ENCODE measurements around the gene FGD6. TPM values are rescaled to one million over a fixed set of nuclear protein-coding genes. Genes with fewer than 3 reads are reported as not detected.
"Not testable (repeated sequence)": the region's sequence is repeated elsewhere in the genome, so short reads cannot be mapped to it uniquely, and the experiment has no call there.

FGD6 gene
- total RNA-seq = 19.9 TPM
- long read RNA-seq, full-length matches to known transcripts = 2 of 12 reads
- long read RNA-seq, partial matches to known transcripts = 5 of 12 reads
- long read RNA-seq, other reads (novel, unspliced or antisense) = 5 of 12 reads

DNA sequence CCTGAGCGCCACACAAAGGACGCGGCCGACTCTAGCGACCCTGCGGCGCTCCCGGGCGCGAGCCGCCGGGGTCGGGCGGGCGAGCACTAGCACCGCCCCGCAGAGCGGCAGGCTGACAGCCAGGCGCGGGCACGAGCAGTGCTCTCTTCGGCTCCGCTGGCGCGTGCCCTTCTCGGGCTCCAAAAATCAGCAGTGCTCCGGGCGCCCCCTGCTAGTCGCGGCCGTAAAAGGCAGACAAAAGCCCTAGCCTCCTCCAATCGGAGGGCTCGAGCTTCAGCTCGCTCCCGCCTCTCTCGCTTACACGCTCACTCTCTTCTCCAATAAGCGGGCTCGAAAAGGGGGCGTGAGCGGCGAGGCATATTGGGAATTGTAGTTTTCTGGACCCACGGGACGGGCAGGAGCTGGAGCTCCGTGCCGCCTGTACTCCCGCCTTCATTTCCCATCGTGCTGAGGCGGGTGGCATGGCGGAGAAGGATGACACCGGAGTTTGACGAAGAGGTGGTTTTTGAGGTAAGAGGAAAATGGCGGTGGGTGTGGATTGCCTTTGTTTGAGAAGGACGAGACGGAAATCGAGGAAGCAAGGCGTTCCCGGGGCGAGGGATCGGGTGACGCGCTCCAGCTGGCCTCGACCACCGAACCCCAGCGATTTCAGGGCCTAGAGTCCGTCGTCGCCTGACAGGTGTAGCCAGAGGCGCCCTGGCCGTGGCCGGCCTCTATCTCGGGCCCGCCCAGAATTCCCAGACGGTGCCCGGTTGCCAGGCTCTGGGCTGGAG, at the start of gene FGD6, which contains the start of gene VEZT:
FGD6 (minus strand) TSS at position 91 of the 773 bp plus-strand sequence. CDS start 227 bp downstream, outside the sequence.
VEZT (plus strand) TSS at position 431 of the 773 bp plus-strand sequence; CDS start at position 475, 44 bp downstream.
- intact Hi-C loops (cut with DNase I) = loop anchor here (2.0 to 5.0 kb wide), 4 partner anchors 75 to 255 kb away; partner anchors contain the start of gene METAP2
- DNase-seq (ENCODE audit: low spot score) = peak; percentile 99

DNA sequence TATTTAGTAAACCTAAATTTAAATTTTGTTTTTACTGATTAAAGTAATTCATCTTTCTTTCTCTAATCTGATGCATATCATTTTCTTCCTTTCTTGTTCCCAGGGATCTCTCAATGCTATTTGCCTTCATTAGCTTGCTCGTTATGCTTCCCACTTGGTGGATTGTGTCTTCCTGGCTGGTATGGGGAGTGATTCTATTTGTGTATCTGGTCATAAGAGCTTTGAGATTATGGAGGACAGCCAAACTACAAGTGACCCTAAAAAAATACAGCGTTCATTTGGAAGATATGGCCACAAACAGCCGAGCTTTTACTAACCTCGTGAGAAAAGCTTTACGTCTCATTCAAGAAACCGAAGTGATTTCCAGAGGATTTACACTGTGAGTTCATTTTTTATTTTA, 49.0 kb upstream of the FGD6 start:
- intact Hi-C loops (cut with DNase I) = no loop called here

GRCh38 chr12:95265765-95266164, 48.5 kb upstream of the FGD6 start:
- DNase-seq (ENCODE audit: low spot score) = no peak
- intact Hi-C loops (cut with DNase I) = no loop called here

More for the DNA sequence above, 49.0 kb upstream of the FGD6 start:
- DNase-seq (ENCODE audit: low spot score) = no peak

DNA sequence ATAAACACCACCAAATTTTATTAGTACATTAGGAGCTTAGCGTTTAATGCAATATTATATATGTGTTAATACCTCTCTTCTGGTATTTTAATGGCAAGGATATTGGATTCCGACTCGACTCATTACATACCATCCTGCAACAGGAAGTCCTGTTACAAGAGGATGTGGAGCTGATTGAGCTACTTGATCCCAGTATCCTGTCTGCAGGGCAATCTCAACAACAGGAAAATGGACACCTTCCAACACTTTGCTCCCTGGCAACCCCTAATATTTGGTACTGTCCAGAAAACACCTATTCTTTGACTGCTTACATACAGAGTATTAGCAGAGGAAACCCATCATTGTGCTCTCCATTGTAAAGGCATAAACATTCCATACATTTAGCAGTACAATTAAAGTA, 45.5 kb upstream of the FGD6 start:
- intact Hi-C loops (cut with DNase I) = no loop called here
- DNase-seq (ENCODE audit: low spot score) = no peak

DNA sequence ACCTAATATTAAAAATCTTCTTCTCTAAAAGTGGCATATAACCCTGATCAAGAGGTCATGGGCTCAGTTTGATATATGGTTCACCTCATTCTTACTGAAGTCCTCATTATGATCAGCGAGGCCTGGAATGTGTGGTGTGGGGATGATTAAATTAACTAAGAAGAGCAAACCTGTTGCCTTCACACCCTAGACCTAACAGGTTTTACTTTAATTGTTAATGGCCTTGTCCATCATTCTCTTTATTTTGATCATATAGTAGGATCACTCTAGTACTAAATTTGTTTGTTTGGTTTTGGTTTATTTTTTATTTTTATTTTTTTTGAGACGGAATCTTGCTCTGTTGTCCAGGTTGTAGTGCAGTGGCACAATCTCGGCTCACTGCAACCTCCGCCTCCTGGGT, 43.8 kb upstream of the FGD6 start:
- DNase-seq (ENCODE audit: low spot score) = no peak
- intact Hi-C loops (cut with DNase I) = no loop called here

GRCh38 chr12:95259368-95259767, 42.1 kb upstream of the FGD6 start:
- DNase-seq (ENCODE audit: low spot score) = no peak
- intact Hi-C loops (cut with DNase I) = no loop called here

DNA sequence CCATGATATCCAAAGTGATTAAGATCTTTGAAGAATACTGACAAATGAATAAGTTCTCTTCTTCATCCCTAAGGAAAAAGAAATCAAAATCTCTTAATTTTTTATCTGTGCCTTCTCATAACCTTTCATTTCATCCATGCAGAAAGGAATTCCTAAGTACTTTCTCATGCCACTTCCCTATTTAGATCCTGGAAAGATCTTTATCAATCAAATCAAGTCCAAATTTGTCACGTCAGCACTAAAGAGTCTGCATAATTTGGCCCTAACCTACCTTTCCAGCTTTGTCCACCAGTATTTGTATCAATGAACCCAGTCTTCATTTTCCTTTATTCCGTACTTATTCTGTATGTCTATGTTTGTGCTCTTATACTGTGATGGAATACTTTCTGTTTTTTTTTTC, 41.5 kb upstream of the FGD6 start:
- intact Hi-C loops (cut with DNase I) = no loop called here
- no peak for DNase-seq (ENCODE audit: low spot score)

- DNase-seq (ENCODE audit: low spot score) = no peak
- intact Hi-C loops (cut with DNase I) = no loop called here
These were observed 40.9 kb upstream of the FGD6 start for GRCh38 chr12:95258151-95258550.

DNA sequence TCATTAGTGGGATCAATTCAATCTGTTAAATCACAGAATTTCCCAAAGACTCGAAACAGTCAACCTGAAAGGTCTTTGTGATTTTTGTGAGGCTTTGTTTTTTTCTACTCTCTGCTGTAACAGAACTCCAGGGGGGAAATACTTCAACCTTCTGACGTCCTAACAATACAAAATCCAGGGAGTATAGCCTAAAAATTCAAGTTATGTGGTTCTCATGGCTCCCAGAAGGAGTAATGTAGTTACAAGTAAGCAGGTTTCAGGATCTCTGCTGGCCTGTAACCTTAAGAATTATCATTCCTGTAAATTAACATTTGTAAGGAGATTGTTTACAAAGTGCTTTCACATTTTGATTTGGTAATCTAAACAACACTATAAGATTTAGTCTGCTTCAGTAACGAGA, 40.3 kb upstream of the FGD6 start:
- intact Hi-C loops (cut with DNase I) = no loop called here
- DNase-seq (ENCODE audit: low spot score) = no peak

DNA sequence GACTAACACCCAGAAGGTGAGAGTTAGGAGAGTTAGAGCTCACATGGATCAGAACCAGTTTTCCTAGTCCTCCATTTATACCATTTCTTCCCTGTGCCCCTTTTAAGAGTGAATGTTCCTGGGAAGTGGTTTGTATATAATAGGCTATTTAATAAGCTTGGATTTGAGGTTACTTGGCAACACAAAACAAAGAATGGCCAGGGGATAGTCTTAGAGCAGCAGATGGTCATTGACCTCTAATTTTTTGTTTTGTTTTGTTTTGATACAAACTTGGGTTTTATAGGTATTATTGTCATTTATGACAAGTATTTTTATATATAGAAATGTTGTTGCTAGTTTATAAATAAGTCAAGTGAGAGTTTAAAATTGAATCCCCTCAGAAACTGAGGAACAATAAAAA, 36.1 kb upstream of the FGD6 start:
- intact Hi-C loops (cut with DNase I) = no loop called here

GRCh38 chr12:95248604-95249360, 31.5 kb upstream of the FGD6 start:
- no peak for DNase-seq (ENCODE audit: low spot score)
- intact Hi-C loops (cut with DNase I) = no loop called here

More for the DNA sequence above, 36.1 kb upstream of the FGD6 start:
- DNase-seq (ENCODE audit: low spot score) = no peak

DNA sequence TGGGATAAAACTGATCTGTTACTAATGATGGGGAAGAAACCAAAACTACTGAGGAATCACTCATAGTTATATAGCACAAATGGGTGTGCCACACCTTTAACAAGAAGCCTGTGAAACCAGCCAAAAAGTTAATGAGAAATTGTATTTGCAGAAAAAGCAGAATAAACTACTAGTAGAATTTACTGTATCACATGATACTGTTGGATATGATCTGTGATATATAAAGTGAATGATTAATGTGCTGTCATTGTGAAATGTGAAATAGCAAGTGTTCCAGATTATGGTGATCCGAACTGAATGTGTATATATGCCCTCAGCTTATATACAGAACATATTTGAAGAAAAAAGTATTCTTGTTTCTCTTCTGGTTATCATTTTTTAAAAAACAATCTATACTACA, 30.8 kb upstream of the FGD6 start:
- DNase-seq (ENCODE audit: low spot score) = no peak

GRCh38 chr12:95244350-95244749, 27.1 kb upstream of the FGD6 start:
- DNase-seq (ENCODE audit: low spot score) = no peak
- intact Hi-C loops (cut with DNase I) = no loop called here

More for the DNA sequence above, 30.8 kb upstream of the FGD6 start:
- intact Hi-C loops (cut with DNase I) = no loop called here

- no peak for DNase-seq (ENCODE audit: low spot score)
- intact Hi-C loops (cut with DNase I) = no loop called here
These were observed 26.4 kb upstream of the FGD6 start for GRCh38 chr12:95243497-95244183.

GRCh38 chr12:95241761-95242506, 24.7 kb upstream of the FGD6 start:
- intact Hi-C loops (cut with DNase I) = no loop called here
- no peak for DNase-seq (ENCODE audit: low spot score)

DNA sequence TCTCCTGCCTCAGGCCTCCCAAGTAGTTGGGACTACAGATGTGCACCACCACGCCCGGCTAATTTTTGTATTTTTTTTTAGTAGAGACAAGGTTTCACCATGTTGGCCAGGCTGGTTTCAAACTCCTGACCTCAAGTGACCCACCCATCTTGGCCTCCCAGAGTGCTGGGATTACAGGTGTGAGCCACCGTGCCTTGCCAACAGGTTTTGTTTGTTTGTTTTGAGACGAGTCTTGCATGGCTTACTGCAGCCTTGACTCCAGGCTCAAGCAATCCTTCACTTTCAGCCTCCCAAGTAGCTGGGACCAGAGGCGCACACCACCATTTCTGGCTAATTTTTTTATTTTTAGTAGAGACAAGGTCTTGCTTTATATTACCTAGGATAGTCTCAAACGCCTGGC, 23.9 kb upstream of the FGD6 start:
- intact Hi-C loops (cut with DNase I); DNase-seq (ENCODE audit: low spot score): not testable (repeated sequence)

GRCh38 chr12:95240556-95240955, 23.3 kb upstream of the FGD6 start:
- no peak for DNase-seq (ENCODE audit: low spot score)
- intact Hi-C loops (cut with DNase I) = no loop called here

GRCh38 chr12:95239835-95240234, 22.6 kb upstream of the FGD6 start:
- DNase-seq (ENCODE audit: low spot score); intact Hi-C loops (cut with DNase I): not testable (repeated sequence)

DNA sequence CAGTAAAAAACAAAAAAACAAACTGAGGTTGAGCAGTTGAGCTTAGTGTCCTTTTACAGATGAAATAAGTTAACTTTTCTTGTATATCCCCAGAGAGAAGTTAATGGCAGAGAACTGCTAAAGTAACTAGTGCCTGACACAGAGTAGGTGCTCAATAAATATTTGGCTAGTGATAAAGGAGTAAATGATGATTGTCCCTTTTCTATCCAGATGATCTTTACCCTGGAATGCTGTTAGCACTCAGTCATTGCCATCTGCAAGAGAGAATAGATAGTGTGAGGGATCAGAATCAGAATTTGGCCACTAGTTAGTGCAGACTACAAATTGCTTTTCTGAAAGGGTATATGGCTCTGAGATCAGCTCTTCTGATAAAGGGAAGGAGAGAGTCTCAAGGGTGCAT, 21.9 kb upstream of the FGD6 start:
- intact Hi-C loops (cut with DNase I) = no loop called here
- no peak for DNase-seq (ENCODE audit: low spot score)

Measured in cardiac septum (tissue), 1 donor.